GM19468 (cell line): ENCODE measurements around the gene HOXD11.

Experiments
- ATAC-seq: cut with Tn5 transposase; IDR thresholded peaks from one replicate; pipeline ENCODE4 v1.9.1; 2021; ENCODE audit warnings: mild to moderate bottlenecking, moderate library complexity, moderate number of reproducible peaks; ENCODE audit not compliant: unreplicated experiment; ENCODE audit errors: extremely low read depth

The HOXD11 gene

GRCh38 chr2:176092270-176093144, 14.6 kb upstream of the HOXD11 start, which contains the start of gene HOXD13:
Gene HOXD13 (plus strand): TSS chr2:176092721. CDS start chr2:176092891, 170 bp downstream.
- no peak for ATAC-seq

- no peak for ATAC-seq
These were observed 13.8 kb upstream of the HOXD11 start for GRCh38 chr2:176093145-176093897.

GRCh38 chr2:176093898-176094249, 13.2 kb upstream of the HOXD11 start:
- no peak for ATAC-seq

- ATAC-seq = no peak
These were observed 12.7 kb upstream of the HOXD11 start for GRCh38 chr2:176094349-176094748.

- no peak for ATAC-seq
These were observed 11.7 kb upstream of the HOXD11 start for GRCh38 chr2:176095421-176095820.

- no peak for ATAC-seq
These were observed 10.7 kb upstream of the HOXD11 start for GRCh38 chr2:176096243-176096985.

- ATAC-seq = no peak
These were observed 9.9 kb upstream of the HOXD11 start for GRCh38 chr2:176096986-176097819.

GRCh38 chr2:176097820-176098365, 9.2 kb upstream of the HOXD11 start:
- ATAC-seq = no peak

GRCh38 chr2:176098366-176099158, 8.5 kb upstream of the HOXD11 start:
- ATAC-seq = no peak

- ATAC-seq = no peak
These were observed 7.8 kb upstream of the HOXD11 start for GRCh38 chr2:176099159-176099727.

- ATAC-seq = no peak
These were observed 7.1 kb upstream of the HOXD11 start, which contains the start of gene HOXD12 for GRCh38 chr2:176099728-176100546. Gene HOXD12 (plus strand): TSS chr2:176099795. CDS start chr2:176099802, 7 bp downstream.

- ATAC-seq = no peak
These were observed 6.4 kb upstream of the HOXD11 start for GRCh38 chr2:176100547-176101140.

GRCh38 chr2:176101216-176101830, 5.8 kb upstream of the HOXD11 start:
- ATAC-seq = no peak

- no peak for ATAC-seq
These were observed 5.2 kb upstream of the HOXD11 start for GRCh38 chr2:176101842-176102241.

- no peak for ATAC-seq
These were observed 4.7 kb upstream of the HOXD11 start for GRCh38 chr2:176102309-176102866.

GRCh38 chr2:176103194-176103593, 3.9 kb upstream of the HOXD11 start:
- ATAC-seq = no peak
